Measurements from ENCODE around the gene RALGDS. TPM values are rescaled to one million over a fixed set of nuclear protein-coding genes. Genes with fewer than 3 reads are reported as not detected.

The RALGDS gene
- total RNA-seq, 1 experiment from 2014 or later, result 25.8 TPM

DNA sequence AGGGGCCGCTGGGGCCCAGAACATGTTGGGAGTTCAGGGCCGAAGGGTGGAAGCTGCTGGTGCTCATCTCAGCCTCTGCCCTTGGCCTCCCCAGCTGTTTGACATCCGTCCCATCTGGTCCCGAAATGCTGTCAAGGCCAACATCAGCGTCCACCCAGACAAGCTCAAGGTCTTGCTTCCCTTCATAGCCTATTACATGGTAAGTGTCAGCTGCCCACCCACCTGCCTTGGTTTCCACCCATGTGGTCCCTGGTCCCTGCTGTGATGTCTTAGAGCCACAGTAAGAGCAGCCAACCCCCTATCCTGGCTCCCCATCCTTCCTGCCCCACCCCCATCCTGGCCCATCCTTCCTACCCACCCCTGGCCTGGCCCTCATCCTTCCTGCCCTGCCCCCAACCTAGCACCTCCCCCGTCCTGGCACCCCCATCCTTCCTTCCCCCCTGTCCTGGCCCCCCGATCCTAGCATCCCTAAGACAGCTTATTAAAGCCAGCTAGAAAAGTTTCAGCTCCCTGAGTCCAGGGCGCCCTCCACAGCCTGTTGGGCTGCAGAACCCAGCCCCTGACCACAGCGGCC, 69.0 kb downstream of the RALGDS start:
- ChIA-PET CTCF (no interaction called here), POLR2A (no interaction called here)
- no TSS peak for BruUV-seq (replicated peaks)
- Histone ChIP-seq H3K27me3 (ENCODE audit: control insufficient read depth, insufficient read depth, low read length) (no peaks in the 10 kb centered on the region), H3K4me3 (ENCODE audit: low read depth in 2 of 2, low read length in 2 of 2) (no peak overlapping the region), H3K36me3 (ENCODE audit: control insufficient read depth, insufficient read depth, low read length) (peaks cover 2% of the 10 kb centered on the region; the same call in 1 of the 2 replicates), H3K9me3 (ENCODE audit: control insufficient read depth, insufficient read depth, low read depth, low read length) (no peaks in the 10 kb centered on the region), H3K27ac (ENCODE audit: low read length) (no peak overlapping the region), H3K4me1 (ENCODE audit: control insufficient read depth, insufficient read depth, low read length) (no peaks in the 10 kb centered on the region)
- no peak for DNase-seq (ENCODE audit: low read depth, low spot score)
- TF ChIP-seq SIN3A (IDR thresholded peaks at IDR 0.05; ENCODE audit: borderline replicate concordance, insufficient read depth, low read depth, low read length), result no peak
- no peak for TF ChIP-seq POLR2AphosphoS5 (IDR thresholded peaks at IDR 0.05; ENCODE audit: low read depth, low read length)
- TF ChIP-seq CTCF (IDR thresholded peaks at IDR 0.05), result no peak
- TF ChIP-seq REST (IDR thresholded peaks at IDR 0.05; ENCODE audit: insufficient read depth in 1 of 2, low read depth in 2 of 2, low read length in 1 of 2), result no peak
- TF ChIP-seq TCF7L2 (IDR thresholded peaks at IDR 0.05; ENCODE audit: low read depth, low read length), result no peak
- in situ Hi-C loops (cut with HindIII; ENCODE audit: low pct_unique_long_range_greater_than_20kb, low sequenced_read_pairs) (no loop called here), intact Hi-C loops (cut with micrococcal nuclease; ENCODE audit: unreplicated experiment) (no loop called here)
- ATAC-seq, result no peak

GRCh38 chr9:133051281-133051900, 69.6 kb downstream of the RALGDS start:
- Histone ChIP-seq H3K9me3 (ENCODE audit: control insufficient read depth, insufficient read depth, low read depth, low read length) (no peaks in the 10 kb centered on the region), H3K36me3 (ENCODE audit: control insufficient read depth, insufficient read depth, low read length) (peaks cover 2% of the 10 kb centered on the region; the same call in 1 of the 2 replicates), H3K27ac (ENCODE audit: low read length) (no peak overlapping the region), H3K4me3 (ENCODE audit: low read depth in 2 of 2, low read length in 2 of 2) (no peak overlapping the region), H3K4me1 (ENCODE audit: control insufficient read depth, insufficient read depth, low read length) (no peaks in the 10 kb centered on the region), H3K27me3 (ENCODE audit: control insufficient read depth, insufficient read depth, low read length) (no peaks in the 10 kb centered on the region)
- no peak for DNase-seq (ENCODE audit: low read depth, low spot score)
- intact Hi-C loops (cut with micrococcal nuclease; ENCODE audit: unreplicated experiment) (no loop called here), in situ Hi-C loops (cut with HindIII; ENCODE audit: low pct_unique_long_range_greater_than_20kb, low sequenced_read_pairs) (no loop called here)
- no peak for ATAC-seq
- CTCF ChIA-PET, result no interaction called here
- no peak for TF ChIP-seq REST (IDR thresholded peaks at IDR 0.05; ENCODE audit: insufficient read depth in 1 of 2, low read depth in 2 of 2, low read length in 1 of 2)
- no peak for TF ChIP-seq CTCF (IDR thresholded peaks at IDR 0.05)
- no peak for TF ChIP-seq SIN3A (IDR thresholded peaks at IDR 0.05; ENCODE audit: borderline replicate concordance, insufficient read depth, low read depth, low read length)
- no peak for TF ChIP-seq POLR2AphosphoS5 (IDR thresholded peaks at IDR 0.05; ENCODE audit: low read depth, low read length)
- TF ChIP-seq TCF7L2 (IDR thresholded peaks at IDR 0.05; ENCODE audit: low read depth, low read length), result no peak
- no TSS peak for BruUV-seq (replicated peaks)
- POLR2A ChIA-PET, result no interaction called here
